ENCODE data around the gene CAPN1. TPM values are rescaled to one million over a fixed set of nuclear protein-coding genes. Genes with fewer than 3 reads are reported as not detected.

CAPN1 gene
- total RNA-seq, 1 experiment from 2014 or later: 288 TPM

- Mint-ChIP-seq H3K4me1 (ENCODE audit: low read depth, unreplicated experiment) (peaks cover 19% of the 10 kb centered on the region), H3K9me3 (ENCODE audit: low read depth, unreplicated experiment) (no peaks in the 10 kb centered on the region), H3K27ac (ENCODE audit: unreplicated experiment) (no peak overlapping the region), H3K4me3 (ENCODE audit: low read depth, unreplicated experiment) (no peak overlapping the region), H3K36me3 (ENCODE audit: insufficient read depth, unreplicated experiment) (peaks cover 76% of the 10 kb centered on the region), H3K27me3 (ENCODE audit: unreplicated experiment) (no peaks in the 10 kb centered on the region)
- no TSS peak for BruUV-seq (replicated peaks)
- no peak for TF ChIP-seq CTCF (IDR thresholded peaks at IDR 0.05; ENCODE audit: unreplicated experiment)
- intact Hi-C loops (cut with micrococcal nuclease; ENCODE audit: unreplicated experiment): no loop called here
- DNase-seq: no peak
- CTCF ChIA-PET: no interaction called here
Observed at GRCh38 chr11:65187146-65187675, 5.5 kb downstream of the CAPN1 start.

- CTCF ChIA-PET: no interaction called here
- intact Hi-C loops (cut with micrococcal nuclease; ENCODE audit: unreplicated experiment): no loop called here
- Mint-ChIP-seq H3K27ac (ENCODE audit: unreplicated experiment) (no peak overlapping the region), H3K36me3 (ENCODE audit: insufficient read depth, unreplicated experiment) (peaks cover 69% of the 10 kb centered on the region), H3K4me1 (ENCODE audit: low read depth, unreplicated experiment) (peaks cover 19% of the 10 kb centered on the region), H3K4me3 (ENCODE audit: low read depth, unreplicated experiment) (no peak overlapping the region), H3K9me3 (ENCODE audit: low read depth, unreplicated experiment) (no peaks in the 10 kb centered on the region), H3K27me3 (ENCODE audit: unreplicated experiment) (no peaks in the 10 kb centered on the region)
- DNase-seq: no peak
- TF ChIP-seq CTCF (IDR thresholded peaks at IDR 0.05; ENCODE audit: unreplicated experiment): no peak
- no TSS peak for BruUV-seq (replicated peaks)
Observed at GRCh38 chr11:65187971-65188461, 6.3 kb downstream of the CAPN1 start.

GRCh38 chr11:65188486-65188885, 6.8 kb downstream of the CAPN1 start:
- Mint-ChIP-seq H3K27ac (ENCODE audit: unreplicated experiment) (no peak overlapping the region), H3K36me3 (ENCODE audit: insufficient read depth, unreplicated experiment) (peaks cover 69% of the 10 kb centered on the region), H3K27me3 (ENCODE audit: unreplicated experiment) (no peaks in the 10 kb centered on the region), H3K4me3 (ENCODE audit: low read depth, unreplicated experiment) (no peak overlapping the region), H3K9me3 (ENCODE audit: low read depth, unreplicated experiment) (no peaks in the 10 kb centered on the region), H3K4me1 (ENCODE audit: low read depth, unreplicated experiment) (peaks cover 18% of the 10 kb centered on the region)
- TF ChIP-seq CTCF (IDR thresholded peaks at IDR 0.05; ENCODE audit: unreplicated experiment): no peak
- no TSS peak for BruUV-seq (replicated peaks)
- DNase-seq: no peak
- CTCF ChIA-PET: no interaction called here
- intact Hi-C loops (cut with micrococcal nuclease; ENCODE audit: unreplicated experiment): no loop called here

- no peak overlapping the region for H3K4me3 Mint-ChIP-seq (ENCODE audit: low read depth, unreplicated experiment)
- H3K9me3 Mint-ChIP-seq (ENCODE audit: low read depth, unreplicated experiment): no peaks in the 10 kb centered on the region
- H3K27ac Mint-ChIP-seq (ENCODE audit: unreplicated experiment): no peak overlapping the region
- H3K4me1 Mint-ChIP-seq (ENCODE audit: low read depth, unreplicated experiment): peaks cover 11% of the 10 kb centered on the region
- CTCF ChIA-PET: interaction anchor here (0.7 kb wide), 1 partner anchor 19 kb away, joined by 3 read pairs; no protein-coding TSS in a partner anchor
- peaks cover 69% of the 10 kb centered on the region for H3K36me3 Mint-ChIP-seq (ENCODE audit: insufficient read depth, unreplicated experiment)
- BruUV-seq (replicated peaks): no TSS peak
- intact Hi-C loops (cut with micrococcal nuclease; ENCODE audit: unreplicated experiment): no loop called here
- TF ChIP-seq CTCF (IDR thresholded peaks at IDR 0.05; ENCODE audit: unreplicated experiment): no peak
- no peak for DNase-seq
- H3K27me3 Mint-ChIP-seq (ENCODE audit: unreplicated experiment): no peaks in the 10 kb centered on the region
Observed at GRCh38 chr11:65189191-65189590, 7.5 kb downstream of the CAPN1 start.
